ENCODE measurements around the gene LRFN2. TPM values are rescaled to one million over a fixed set of nuclear protein-coding genes. Genes with fewer than 3 reads are reported as not detected.

Gene LRFN2
- total RNA-seq, 1 experiment from 2014 or later = not detected

DNA sequence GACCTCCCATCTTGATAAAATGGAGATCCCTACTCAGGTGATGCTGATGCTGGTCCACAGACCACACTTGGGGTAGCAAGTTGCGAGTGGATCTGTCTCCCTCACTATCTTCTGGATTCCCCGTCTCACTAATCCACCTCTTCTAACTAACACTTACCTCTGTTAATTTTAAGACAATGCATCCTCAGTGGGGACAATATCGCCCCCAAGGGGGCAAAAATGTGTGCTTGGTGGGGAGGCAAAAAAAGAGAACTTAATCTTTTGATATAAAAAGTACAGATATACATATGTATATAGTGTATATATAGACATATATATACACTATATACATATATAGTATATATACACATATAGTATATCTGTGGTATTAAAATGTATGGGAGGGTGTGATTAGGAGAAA, 4.3 kb downstream of the LRFN2 start:
- Histone ChIP-seq H3K79me2 (ENCODE audit: low read length) (no peaks in the 10 kb centered on the region), H3K36me3 (ENCODE audit: low read depth, low read length) (no peaks in the 10 kb centered on the region), H3K27ac (ENCODE audit: low read length) (no peak overlapping the region), H3K4me3 (ENCODE audit: low read length) (no peak overlapping the region), H3F3A (ENCODE audit: low read length, unreplicated experiment) (no peaks in the 10 kb centered on the region), H3K27me3 (ENCODE audit: low read length) (peaks cover 12% of the 10 kb centered on the region; the same call in 1 of the 2 replicates), H2AFZ (ENCODE audit: low read length) (no peak overlapping the region), H3K9me3 (ENCODE audit: low read length) (no peaks in the 10 kb centered on the region), H3K4me2 (ENCODE audit: low read length) (no peak overlapping the region), H3K9ac (ENCODE audit: low read length) (no peak overlapping the region), H3K4me1 (ENCODE audit: insufficient read depth, low read length) (no peaks in the 10 kb centered on the region), H3K9me2 (replicated peaks; ENCODE audit: low read length) (no peaks in the 10 kb centered on the region), H4K20me1 (ENCODE audit: low read length) (no peaks in the 10 kb centered on the region)
- intact Hi-C loops (cut with micrococcal nuclease) = no loop called here
- TF ChIP-seq, protein P1, sequence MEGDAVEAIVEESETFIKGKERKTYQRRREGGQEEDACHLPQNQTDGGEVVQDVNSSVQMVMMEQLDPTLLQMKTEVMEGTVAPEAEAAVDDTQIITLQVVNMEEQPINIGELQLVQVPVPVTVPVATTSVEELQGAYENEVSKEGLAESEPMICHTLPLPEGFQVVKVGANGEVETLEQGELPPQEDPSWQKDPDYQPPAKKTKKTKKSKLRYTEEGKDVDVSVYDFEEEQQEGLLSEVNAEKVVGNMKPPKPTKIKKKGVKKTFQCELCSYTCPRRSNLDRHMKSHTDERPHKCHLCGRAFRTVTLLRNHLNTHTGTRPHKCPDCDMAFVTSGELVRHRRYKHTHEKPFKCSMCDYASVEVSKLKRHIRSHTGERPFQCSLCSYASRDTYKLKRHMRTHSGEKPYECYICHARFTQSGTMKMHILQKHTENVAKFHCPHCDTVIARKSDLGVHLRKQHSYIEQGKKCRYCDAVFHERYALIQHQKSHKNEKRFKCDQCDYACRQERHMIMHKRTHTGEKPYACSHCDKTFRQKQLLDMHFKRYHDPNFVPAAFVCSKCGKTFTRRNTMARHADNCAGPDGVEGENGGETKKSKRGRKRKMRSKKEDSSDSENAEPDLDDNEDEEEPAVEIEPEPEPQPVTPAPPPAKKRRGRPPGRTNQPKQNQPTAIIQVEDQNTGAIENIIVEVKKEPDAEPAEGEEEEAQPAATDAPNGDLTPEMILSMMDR (conservative IDR thresholded peaks at IDR 0.05; ENCODE audit: low read depth, low read length) = no peak
- TF ChIP-seq EZH2phosphoT487 (IDR thresholded peaks at IDR 0.05; ENCODE audit: borderline replicate concordance, low read length) = no peak
- TF ChIP-seq EZH2 (IDR thresholded peaks at IDR 0.05; ENCODE audit: low read length, unreplicated experiment) = no peak
- CTCF ChIA-PET = no interaction called here
- no peak for DNase-seq
- POLR2A ChIA-PET (ENCODE audit: unreplicated experiment) = no interaction called here
- no TSS peak for BruUV-seq (replicated peaks)
- no peak for ATAC-seq

DNA sequence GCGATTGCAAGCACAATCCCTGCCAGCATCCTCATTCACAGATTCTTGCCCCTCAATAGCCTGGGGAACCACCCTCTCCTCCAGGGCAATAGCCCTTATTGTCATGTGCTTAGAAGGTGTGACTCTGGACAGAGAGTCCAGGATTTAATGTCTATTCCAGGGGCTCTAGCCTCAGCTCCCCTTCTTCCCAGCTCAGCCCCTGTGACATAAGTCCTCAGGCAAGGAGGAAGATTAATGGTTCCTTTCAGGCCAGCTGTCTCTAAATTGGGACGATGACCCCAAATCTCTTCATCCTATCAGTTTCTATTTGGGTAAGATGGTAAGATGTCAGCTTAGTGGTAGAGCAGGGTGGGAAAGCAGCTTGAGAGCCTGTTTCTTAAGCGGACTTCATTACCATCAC, 8.1 kb downstream of the LRFN2 start:
- no peak overlapping the region for H3K27ac ChIP-seq (ENCODE audit: low read length)
- ATAC-seq (no peak), DNase-seq (no peak)
- no peaks in the 10 kb centered on the region for H4K20me1 ChIP-seq (ENCODE audit: low read length)
- ChIA-PET POLR2A (ENCODE audit: unreplicated experiment) (no interaction called here), CTCF (no interaction called here)
- BruUV-seq (replicated peaks) = no TSS peak
- no peaks in the 10 kb centered on the region for H3K4me1 ChIP-seq (ENCODE audit: insufficient read depth, low read length)
- H3K9ac ChIP-seq (ENCODE audit: low read length) = no peak overlapping the region
- H3K4me3 ChIP-seq (ENCODE audit: low read length) = no peak overlapping the region
- H3K79me2 ChIP-seq (ENCODE audit: low read length) = no peaks in the 10 kb centered on the region
- intact Hi-C loops (cut with micrococcal nuclease) = no loop called here
- H3K27me3 ChIP-seq (ENCODE audit: low read length) = no peaks in the 10 kb centered on the region; the same call in 1 of the 2 replicates
- no peak for TF ChIP-seq EZH2phosphoT487 (IDR thresholded peaks at IDR 0.05; ENCODE audit: borderline replicate concordance, low read length)
- no peak for TF ChIP-seq EZH2 (IDR thresholded peaks at IDR 0.05; ENCODE audit: low read length, unreplicated experiment)
- TF ChIP-seq, protein P1 (conservative IDR thresholded peaks at IDR 0.05; ENCODE audit: low read depth, low read length) = no peak
- no peak overlapping the region for H2AFZ ChIP-seq (ENCODE audit: low read length)
- no peak overlapping the region for H3K4me2 ChIP-seq (ENCODE audit: low read length)
- no peaks in the 10 kb centered on the region for H3K9me3 ChIP-seq (ENCODE audit: low read length)
- no peaks in the 10 kb centered on the region for H3K9me2 ChIP-seq (replicated peaks; ENCODE audit: low read length)
- H3F3A ChIP-seq (ENCODE audit: low read length, unreplicated experiment) = no peaks in the 10 kb centered on the region
- H3K36me3 ChIP-seq (ENCODE audit: low read depth, low read length) = no peaks in the 10 kb centered on the region

DNA sequence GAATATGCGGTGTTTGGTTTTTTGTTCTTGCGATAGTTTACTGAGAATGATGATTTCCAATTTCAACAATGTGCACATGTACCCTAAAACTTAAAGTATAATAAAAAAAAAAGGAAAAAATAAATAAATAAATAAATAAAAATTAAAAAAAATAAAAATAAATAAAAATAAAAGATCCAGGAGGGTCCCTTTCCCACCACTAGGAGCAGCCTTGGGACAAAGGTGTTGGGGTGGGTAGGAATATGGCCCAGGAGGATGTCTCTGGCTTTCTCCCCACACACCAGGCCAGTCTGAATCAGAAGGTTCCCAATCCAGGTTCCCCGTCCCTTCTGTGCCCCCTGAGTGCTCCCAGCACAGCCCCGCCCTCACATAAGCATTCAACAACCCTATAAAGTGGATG, 9.5 kb downstream of the LRFN2 start:
- Histone ChIP-seq H2AFZ (ENCODE audit: low read length) (no peak overlapping the region), H3K4me1 (ENCODE audit: insufficient read depth, low read length) (no peaks in the 10 kb centered on the region), H3K27me3 (ENCODE audit: low read length) (no peaks in the 10 kb centered on the region; the same call in 1 of the 2 replicates), H3K9ac (ENCODE audit: low read length) (no peak overlapping the region), H3K79me2 (ENCODE audit: low read length) (no peaks in the 10 kb centered on the region), H3K4me2 (ENCODE audit: low read length) (no peak overlapping the region), H3K9me2 (replicated peaks; ENCODE audit: low read length) (no peaks in the 10 kb centered on the region), H3K27ac (ENCODE audit: low read length) (no peak overlapping the region), H3F3A (ENCODE audit: low read length, unreplicated experiment) (no peaks in the 10 kb centered on the region), H3K36me3 (ENCODE audit: low read depth, low read length) (no peaks in the 10 kb centered on the region), H4K20me1 (ENCODE audit: low read length) (no peaks in the 10 kb centered on the region), H3K4me3 (ENCODE audit: low read length) (no peak overlapping the region), H3K9me3 (ENCODE audit: low read length) (no peaks in the 10 kb centered on the region)
- ATAC-seq = no peak
- POLR2A ChIA-PET (ENCODE audit: unreplicated experiment) = no interaction called here
- TF ChIP-seq, protein P1 (conservative IDR thresholded peaks at IDR 0.05; ENCODE audit: low read depth, low read length) = no peak
- no peak for TF ChIP-seq EZH2 (IDR thresholded peaks at IDR 0.05; ENCODE audit: low read length, unreplicated experiment)
- TF ChIP-seq EZH2phosphoT487 (IDR thresholded peaks at IDR 0.05; ENCODE audit: borderline replicate concordance, low read length) = no peak
- intact Hi-C loops (cut with micrococcal nuclease) = no loop called here
- CTCF ChIA-PET = no interaction called here
- no peak for DNase-seq
- no TSS peak for BruUV-seq (replicated peaks)
